ENCODE measurements around the gene ABAT.
"Not testable (repeated sequence)": the region's sequence is repeated elsewhere in the genome, so short reads cannot be mapped to it uniquely, and the experiment has no call there.

ABAT gene

GRCh38 chr16:8649829-8650554 lies 24.4 kb upstream of the ABAT start:
- DNase-seq (ENCODE audit: low spot score): no peak

- DNase-seq (ENCODE audit: low spot score): not testable (repeated sequence)
Observed at GRCh38 chr16:8651958-8652357, 22.5 kb upstream of the ABAT start.

GRCh38 chr16:8655184-8655717 lies 19.2 kb upstream of the ABAT start:
- DNase-seq (ENCODE audit: low spot score): no peak

GRCh38 chr16:8656376-8656775 lies 18.0 kb upstream of the ABAT start:
- DNase-seq (ENCODE audit: low spot score): no peak

GRCh38 chr16:8660841-8661301 lies 13.5 kb upstream of the ABAT start:
- peak; percentile 57 for DNase-seq (ENCODE audit: low spot score)

GRCh38 chr16:8661703-8662102 lies 12.7 kb upstream of the ABAT start:
- no peak for DNase-seq (ENCODE audit: low spot score)

GRCh38 chr16:8663192-8664089 lies 11.0 kb upstream of the ABAT start:
- DNase-seq (ENCODE audit: low spot score): no peak

GRCh38 chr16:8665529-8665928 lies 8.9 kb upstream of the ABAT start:
- no peak for DNase-seq (ENCODE audit: low spot score)

DNA sequence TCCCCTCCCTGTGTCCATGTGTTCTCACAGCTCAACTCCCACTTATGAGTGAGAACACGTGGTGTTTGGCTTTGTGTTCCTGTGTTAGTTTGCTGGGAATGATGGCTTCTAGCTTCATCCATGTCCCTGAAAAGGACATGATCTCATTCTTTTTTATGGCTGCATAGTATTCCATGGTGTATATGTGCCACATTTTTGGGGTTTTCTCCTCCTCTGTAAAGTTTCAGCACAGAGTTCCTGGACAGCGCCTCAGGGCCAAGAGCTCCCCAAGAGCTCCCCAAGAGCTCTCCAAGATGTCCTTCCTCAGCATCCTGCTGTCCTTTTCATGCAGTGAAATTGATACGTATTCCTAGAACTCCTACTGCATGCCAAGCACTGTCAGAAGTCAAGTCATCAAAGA lies 6.9 kb upstream of the ABAT start:
- DNase-seq (ENCODE audit: low spot score): no peak

- no peak for DNase-seq (ENCODE audit: low spot score)
Observed at GRCh38 chr16:8668113-8668512, 6.3 kb upstream of the ABAT start.

DNA sequence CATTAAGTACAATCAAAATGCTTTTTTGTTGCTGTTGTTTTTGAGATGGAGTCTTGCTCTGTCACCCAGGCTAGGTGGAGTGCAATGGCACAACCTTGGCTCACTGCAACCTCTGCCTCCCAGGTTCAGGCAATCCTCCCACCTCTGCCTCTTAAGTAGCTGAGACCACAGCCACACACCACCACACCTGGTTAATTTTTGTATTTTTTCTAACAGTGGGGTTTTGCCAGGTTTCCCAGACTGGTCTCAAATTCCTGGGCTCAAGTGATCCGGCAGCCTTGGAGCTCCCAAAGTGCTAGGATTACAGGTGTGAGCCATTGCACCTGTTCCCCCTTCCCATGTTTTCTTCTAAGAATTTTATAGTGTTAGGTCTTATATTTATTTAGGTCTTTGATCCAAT lies 4.9 kb upstream of the ABAT start:
- DNase-seq (ENCODE audit: low spot score): no peak

GRCh38 chr16:8670014-8670560 lies 4.3 kb upstream of the ABAT start:
- no peak for DNase-seq (ENCODE audit: low spot score)

- DNase-seq (ENCODE audit: low spot score): no peak
Observed at GRCh38 chr16:8673611-8674412, 605 bp upstream of the ABAT start.

DNA sequence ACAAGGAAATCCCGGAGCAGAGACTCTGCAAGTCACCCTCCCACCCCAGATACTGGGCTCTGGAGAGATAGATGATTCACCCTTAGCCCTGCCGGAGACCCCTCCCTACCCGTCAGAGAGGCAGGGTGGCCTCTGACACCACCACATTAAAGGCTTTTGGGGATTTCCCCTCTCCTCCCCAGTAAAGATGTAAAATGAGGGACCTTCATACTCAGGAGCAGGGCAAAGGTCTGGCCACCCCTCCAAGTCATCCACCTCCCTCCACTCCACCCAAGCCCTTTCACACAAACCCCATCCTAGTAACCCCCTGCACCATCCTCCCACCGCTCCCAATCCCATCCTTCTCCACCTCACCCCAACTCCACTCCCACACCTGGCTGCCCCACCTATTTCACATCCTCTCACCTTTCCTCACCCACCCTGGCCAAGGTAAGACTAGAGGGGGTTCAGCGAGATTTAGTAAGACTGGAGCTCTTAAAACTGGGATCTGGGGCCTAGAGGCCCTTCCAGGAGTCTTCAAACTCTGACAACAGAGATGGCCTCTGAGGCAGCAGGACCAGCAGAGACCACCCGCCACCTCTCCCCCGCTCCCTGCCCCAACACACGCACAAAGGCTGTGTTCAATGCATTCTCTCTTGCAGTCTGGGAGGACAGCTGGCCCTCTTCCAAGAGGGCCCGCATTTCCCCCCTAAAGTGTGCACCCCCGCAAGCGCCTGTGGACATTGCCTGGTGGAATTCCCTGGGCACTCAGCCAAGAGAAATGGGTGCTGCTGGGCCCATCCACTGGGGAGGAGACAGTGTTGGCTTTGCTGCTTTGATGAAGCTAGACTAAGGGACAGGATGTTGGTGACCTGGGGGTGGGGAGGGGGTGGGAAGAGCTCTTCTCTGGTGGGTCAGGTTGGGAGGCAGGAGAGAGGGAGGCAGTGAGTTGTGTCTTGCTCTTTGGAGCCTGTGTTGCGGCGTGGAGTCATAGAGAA lies 1.1 kb downstream of the ABAT start:
- peak; percentile 75 for DNase-seq (ENCODE audit: low spot score)

DNA sequence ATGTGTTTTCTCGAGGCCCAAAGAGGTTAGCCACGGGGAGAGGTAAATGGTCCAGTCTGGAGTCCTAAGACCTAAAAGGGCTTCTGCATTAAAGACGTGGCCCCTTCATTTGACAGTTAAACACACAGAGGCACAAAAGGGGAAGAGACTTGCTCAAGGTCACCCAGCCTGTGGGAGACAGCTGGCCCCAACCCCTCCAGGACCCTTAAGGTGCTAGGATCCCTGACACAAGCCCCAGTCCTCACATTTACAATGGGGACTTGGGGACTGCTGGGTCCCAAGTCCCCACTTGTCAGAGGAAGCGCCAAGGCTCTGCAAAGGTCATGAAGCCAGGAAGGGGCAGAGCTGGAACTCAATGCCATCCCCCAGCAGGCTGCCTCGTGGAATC lies 1.7 kb downstream of the ABAT start:
- no peak for DNase-seq (ENCODE audit: low spot score)

DNA sequence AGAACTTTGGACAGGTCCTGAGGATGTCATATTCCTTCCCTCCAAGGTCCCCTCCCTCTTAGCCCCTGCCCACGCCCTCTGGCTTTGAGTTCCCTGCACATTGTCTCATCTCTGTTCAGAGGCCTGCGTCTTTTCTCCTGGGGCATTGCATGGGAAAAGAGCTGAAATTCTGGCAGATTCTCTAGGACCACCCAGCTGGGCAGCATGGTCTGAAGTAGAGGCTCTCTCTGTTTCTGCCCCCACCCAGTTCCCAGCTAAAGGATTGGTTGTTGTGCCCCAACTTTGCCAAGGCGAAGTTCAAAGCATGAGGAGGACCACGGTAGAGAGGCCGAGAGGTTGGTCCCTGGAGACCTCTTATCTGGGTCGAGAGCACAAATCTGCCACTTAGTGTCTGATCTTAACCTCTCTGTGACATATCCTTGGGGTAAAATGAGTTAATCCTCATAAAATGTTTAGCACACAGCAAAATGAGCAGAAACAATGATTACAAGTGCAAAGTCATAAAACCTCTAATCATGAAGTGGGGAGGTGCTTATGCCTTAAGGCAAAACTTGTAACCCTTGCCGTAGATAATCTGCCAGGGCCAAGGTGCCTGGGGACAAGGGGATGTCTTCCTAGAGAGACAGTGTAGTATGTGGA lies 2.4 kb downstream of the ABAT start:
- no peak for DNase-seq (ENCODE audit: low spot score)

- DNase-seq (ENCODE audit: low spot score): no peak
Observed at GRCh38 chr16:8677481-8677880, 3.1 kb downstream of the ABAT start.

DNA sequence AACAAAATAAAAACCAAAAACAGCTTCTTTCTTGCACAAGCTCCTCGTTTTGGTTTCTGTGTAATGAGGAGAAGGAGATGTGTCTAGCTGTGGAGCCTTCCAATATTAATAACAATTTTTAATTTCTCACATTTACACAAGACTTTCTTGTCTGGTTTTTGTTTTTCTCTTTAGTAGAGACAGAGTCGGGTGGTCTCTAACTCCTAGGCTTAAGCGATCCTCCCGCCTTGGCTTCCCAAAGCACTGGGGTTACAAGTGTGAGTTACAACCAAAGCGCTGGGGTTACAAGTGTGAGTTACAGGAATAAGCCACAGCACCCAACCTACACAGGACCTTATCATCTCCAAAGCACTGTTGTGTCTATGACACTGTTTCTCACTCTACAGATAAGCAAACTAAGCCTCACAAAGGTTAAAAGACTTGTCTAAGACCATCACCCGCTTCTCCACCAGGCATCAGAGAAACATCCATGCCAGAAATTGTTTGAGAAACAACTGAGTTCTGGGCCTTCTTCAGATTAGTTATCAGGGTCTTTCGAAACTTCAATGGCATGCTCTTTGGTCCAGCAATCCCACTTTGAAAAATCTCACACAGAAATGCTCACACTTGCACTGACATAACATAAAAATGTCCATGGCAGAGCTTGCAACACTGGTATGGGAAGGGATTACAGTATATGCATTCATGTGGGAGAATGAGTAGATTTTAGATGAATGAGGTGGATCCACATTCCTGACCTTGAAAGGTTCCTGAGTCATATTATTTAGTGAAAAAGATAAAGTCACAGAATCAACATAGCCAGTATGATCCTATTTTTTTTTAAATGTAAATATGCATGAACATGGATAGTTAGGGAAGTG lies 3.9 kb downstream of the ABAT start:
- no peak for DNase-seq (ENCODE audit: low spot score)

GRCh38 chr16:8679151-8679550 lies 4.7 kb downstream of the ABAT start:
- no peak for DNase-seq (ENCODE audit: low spot score)

Data from CD4-positive, alpha-beta T cell treated with Interleukin-15 for 4 hours (primary cell).